RWPE1 (cell line): ENCODE measurements around the gene NCAPD3.

Experiments
- CTCF ChIA-PET: fragments of 350-600 bp; sonication (Branson Sonifier 250); formaldehyde crosslinking; extraction: SDS; loops from one replicate; lab custom pipeline; 2021; lab: Yijun Ruan, JAX
- POLR2A ChIA-PET: fragments of 400-600 bp; formaldehyde crosslinking; extraction: SDS; loops from one replicate; lab custom pipeline; 2020; ENCODE audit warnings: antibody characterized with exemption; ENCODE audit not compliant: low non-redundant PET; lab: Yijun Ruan, JAX
- DNase-seq: peaks from one replicate; pipeline ENCODE4 v3.0.0; 2012; ENCODE audit warnings: low spot score
- H3K27ac ChIP-seq: fragments of 450-650 bp; 2 replicates; pipeline ENCODE4 v1.5.1; 2017
- CTCF ChIP-seq: fragments of 450-650 bp; conservative IDR thresholded peaks from 2 replicates; pipeline ENCODE4 v1.5.1; 2017; ENCODE audit warnings: low read depth, mild to moderate bottlenecking

NCAPD3 gene

DNA sequence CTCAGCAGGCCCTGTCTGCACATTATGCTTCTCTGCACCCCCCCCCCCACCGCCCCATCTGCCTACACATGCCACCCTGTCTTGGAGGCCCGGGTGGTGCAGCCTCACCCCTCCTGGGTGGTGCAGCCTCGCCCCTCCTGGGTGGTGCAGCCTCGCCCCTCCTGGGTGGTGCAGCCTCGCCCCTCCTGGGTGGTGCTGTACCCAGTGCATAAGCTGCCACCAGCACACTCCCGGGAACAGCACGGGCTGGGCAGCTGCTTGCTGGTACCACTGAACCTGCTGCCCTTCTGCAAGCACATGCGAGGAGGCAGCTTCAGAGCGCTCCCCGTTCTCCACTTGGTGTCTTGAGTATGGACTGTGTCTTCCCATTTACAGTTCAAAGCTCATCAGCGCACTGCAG is 69.3 kb downstream of the NCAPD3 start:
- peak overlapping the region; percentile 26; the same call in 1 of the 2 replicates for H3K27ac ChIP-seq
- TF ChIP-seq CTCF, result no peak
- ChIA-PET POLR2A (interaction anchor here (0.6 kb wide), 1 partner anchor 10 kb away, joined by 4 read pairs; no protein-coding TSS in a partner anchor), CTCF (no interaction called here)
- DNase-seq, result no peak

DNA sequence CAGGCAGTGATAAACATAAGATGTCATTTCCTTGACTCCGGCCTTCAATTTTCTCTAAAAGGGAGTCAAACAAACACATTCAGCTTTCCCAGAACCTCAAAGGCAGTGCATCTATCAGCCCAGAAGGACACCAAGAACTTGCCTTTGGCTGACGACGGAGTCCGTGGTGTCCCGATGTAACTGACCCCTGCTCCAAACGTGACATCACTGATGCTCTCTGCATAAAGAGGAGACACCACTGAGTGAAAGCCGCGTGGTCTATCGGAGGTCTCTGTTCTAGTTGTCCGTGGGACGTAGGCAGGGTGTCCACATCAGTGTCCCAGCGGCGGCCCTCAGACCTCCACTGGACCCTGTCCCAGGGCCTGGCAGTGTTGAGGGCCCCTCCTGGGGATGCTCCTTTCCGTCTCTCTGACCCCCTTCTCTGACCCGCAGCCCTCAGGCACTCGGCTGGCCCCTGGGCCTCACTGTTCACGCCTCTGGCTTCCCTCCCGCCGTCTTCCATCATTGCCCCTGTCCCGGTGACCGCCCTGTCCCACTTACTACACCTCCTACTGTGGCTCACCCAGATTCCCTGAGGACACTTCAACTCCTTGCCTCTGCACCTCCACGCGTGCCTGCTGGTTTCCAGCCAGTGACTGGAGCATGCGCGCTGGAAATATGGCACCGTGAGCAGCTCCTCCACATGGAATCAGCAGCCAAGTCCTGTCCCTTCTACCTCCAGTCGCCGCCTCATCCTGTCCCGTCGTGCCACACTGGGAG is 70.4 kb downstream of the NCAPD3 start:
- H3K27ac ChIP-seq, result no peak overlapping the region; the same call in 1 of the 2 replicates
- POLR2A ChIA-PET, result no interaction called here
- DNase-seq, result no peak
- CTCF ChIA-PET, result interaction anchor here (0.6 kb wide), 1 partner anchor 7 kb away, joined by 3 read pairs; no protein-coding TSS in a partner anchor
- no peak for TF ChIP-seq CTCF

DNA sequence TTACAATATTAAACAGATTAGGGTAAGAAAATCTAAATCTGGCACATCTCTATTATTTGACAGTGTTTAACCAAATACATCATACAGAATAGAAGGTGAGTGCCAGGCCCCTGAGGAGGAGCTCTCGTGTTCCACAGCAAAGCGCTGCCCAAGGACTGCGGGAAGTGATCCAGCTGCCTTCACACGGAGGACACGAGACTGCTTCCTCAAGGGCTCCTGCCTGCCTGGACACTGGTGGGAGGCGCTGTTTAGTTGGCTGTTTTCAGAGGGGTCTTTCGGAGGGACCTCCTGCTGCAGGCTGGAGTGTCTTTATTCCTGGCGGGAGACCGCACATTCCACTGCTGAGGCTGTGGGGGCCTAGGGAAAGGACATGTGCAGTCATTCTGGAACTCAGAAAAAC is 71.1 kb downstream of the NCAPD3 start:
- ChIA-PET CTCF (interaction anchor here (0.6 kb wide), 1 partner anchor 8 kb away, joined by 3 read pairs; no protein-coding TSS in a partner anchor), POLR2A (no interaction called here)
- no peak for DNase-seq
- no peak overlapping the region for H3K27ac ChIP-seq
- TF ChIP-seq CTCF, result no peak

DNA sequence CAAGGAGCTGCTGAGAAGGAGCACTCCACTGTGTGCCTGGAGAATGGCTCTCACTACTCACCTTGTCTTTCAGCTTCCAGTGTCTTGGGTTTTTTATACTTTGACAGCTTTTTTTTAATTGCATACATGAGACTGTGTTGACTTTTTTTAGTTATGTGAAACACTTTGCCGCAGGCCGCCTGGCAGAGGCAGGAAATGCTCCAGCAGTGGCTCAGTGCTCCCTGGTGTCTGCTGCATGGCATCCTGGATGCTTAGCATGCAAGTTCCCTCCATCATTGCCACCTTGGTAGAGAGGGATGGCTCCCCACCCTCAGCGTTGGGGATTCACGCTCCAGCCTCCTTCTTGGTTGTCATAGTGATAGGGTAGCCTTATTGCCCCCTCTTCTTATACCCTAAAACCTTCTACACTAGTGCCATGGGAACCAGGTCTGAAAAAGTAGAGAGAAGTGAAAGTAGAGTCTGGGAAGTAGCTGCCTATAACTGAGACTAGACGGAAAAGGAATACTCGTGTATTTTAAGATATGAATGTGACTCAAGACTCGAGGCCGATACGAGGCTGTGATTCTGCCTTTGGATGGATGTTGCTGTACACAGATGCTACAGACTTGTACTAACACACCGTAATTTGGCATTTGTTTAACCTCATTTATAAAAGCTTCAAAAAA is 72.6 kb downstream of the NCAPD3 start:
- no peak for DNase-seq
- ChIA-PET POLR2A (no interaction called here), CTCF (no interaction called here)
- H3K27ac ChIP-seq, result no peak overlapping the region
- TF ChIP-seq CTCF, result no peak

DNA sequence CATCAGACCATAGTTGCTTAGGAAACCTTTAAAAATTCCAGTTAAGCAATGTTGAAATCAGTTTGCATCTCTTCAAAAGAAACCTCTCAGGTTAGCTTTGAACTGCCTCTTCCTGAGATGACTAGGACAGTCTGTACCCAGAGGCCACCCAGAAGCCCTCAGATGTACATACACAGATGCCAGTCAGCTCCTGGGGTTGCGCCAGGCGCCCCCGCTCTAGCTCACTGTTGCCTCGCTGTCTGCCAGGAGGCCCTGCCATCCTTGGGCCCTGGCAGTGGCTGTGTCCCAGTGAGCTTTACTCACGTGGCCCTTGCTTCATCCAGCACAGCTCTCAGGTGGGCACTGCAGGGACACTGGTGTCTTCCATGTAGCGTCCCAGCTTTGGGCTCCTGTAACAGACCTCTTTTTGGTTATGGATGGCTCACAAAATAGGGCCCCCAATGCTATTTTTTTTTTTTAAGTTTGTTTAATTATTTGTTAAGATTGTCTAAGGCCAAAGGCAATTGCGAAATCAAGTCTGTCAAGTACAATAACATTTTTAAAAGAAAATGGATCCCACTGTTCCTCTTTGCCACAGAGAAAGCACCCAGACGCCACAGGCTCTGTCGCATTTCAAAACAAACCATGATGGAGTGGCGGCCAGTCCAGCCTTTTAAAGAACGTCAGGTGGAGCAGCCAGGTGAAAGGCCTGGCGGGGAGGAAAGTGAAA is 73.4 kb downstream of the NCAPD3 start:
- no peak for DNase-seq
- H3K27ac ChIP-seq, result no peak overlapping the region
- POLR2A ChIA-PET, result no interaction called here
- CTCF ChIA-PET, result no interaction called here
- TF ChIP-seq CTCF, result no peak

- DNase-seq, result no peak
- TF ChIP-seq CTCF, result no peak
- CTCF ChIA-PET, result interaction anchor here (0.6 kb wide), 1 partner anchor 194 kb away, joined by 3 read pairs; no protein-coding TSS in a partner anchor
- POLR2A ChIA-PET, result no interaction called here
- H3K27ac ChIP-seq, result no peak overlapping the region
These were observed 74.4 kb downstream of the NCAPD3 start for GRCh38 chr11:134149371-134149770.
